NCI-H345 treated with DMSO at 0.1 percent for 48 hours (cell line): Measurements from ENCODE around the gene PFKFB3.
"Not testable (repeated sequence)": the region's sequence is repeated elsewhere in the genome, so short reads cannot be mapped to it uniquely, and the experiment has no call there.

Experiments
- DNase-seq: peaks from one replicate; lab custom pipeline; 2025; ENCODE audit not compliant: unreplicated experiment; lab: John Stamatoyannopoulos, UW

The PFKFB3 gene

GRCh38 chr10:6177880-6178281 is 24.9 kb upstream of the PFKFB3 start:
- DNase-seq, result no peak

- DNase-seq, result no peak
These were observed 24.2 kb upstream of the PFKFB3 start for GRCh38 chr10:6178581-6178980.

- DNase-seq, result no peak
These were observed 23.7 kb upstream of the PFKFB3 start for GRCh38 chr10:6179078-6179477.

GRCh38 chr10:6180480-6181110 is 22.1 kb upstream of the PFKFB3 start:
- DNase-seq, result no peak

- DNase-seq, result no peak
These were observed 21.5 kb upstream of the PFKFB3 start for GRCh38 chr10:6181249-6181648.

- no peak for DNase-seq
These were observed 20.2 kb upstream of the PFKFB3 start for GRCh38 chr10:6182454-6183098.

- no peak for DNase-seq
These were observed 17.6 kb upstream of the PFKFB3 start for GRCh38 chr10:6185039-6185716.

GRCh38 chr10:6186894-6187256 is 15.9 kb upstream of the PFKFB3 start:
- no peak for DNase-seq

GRCh38 chr10:6187278-6187677 is 15.5 kb upstream of the PFKFB3 start:
- no peak for DNase-seq

- not testable (repeated sequence) for DNase-seq
These were observed 12.7 kb upstream of the PFKFB3 start for GRCh38 chr10:6190033-6190432.

- DNase-seq, result no peak
These were observed 11.6 kb upstream of the PFKFB3 start for GRCh38 chr10:6191147-6191546.

- DNase-seq, result no peak
These were observed 11.2 kb upstream of the PFKFB3 start for GRCh38 chr10:6191569-6191968.

GRCh38 chr10:6193342-6193741 is 9.4 kb upstream of the PFKFB3 start:
- DNase-seq, result not testable (repeated sequence)

- no peak for DNase-seq
These were observed 8.4 kb upstream of the PFKFB3 start for GRCh38 chr10:6194311-6194710.

GRCh38 chr10:6195376-6195775 is 7.4 kb upstream of the PFKFB3 start:
- no peak for DNase-seq

GRCh38 chr10:6195846-6196245 is 6.9 kb upstream of the PFKFB3 start:
- DNase-seq, result no peak

- DNase-seq, result not testable (repeated sequence)
These were observed 6.2 kb upstream of the PFKFB3 start for GRCh38 chr10:6196524-6196923.

- DNase-seq, result no peak
These were observed 5.4 kb upstream of the PFKFB3 start for GRCh38 chr10:6197321-6197720.

GRCh38 chr10:6198171-6198570 is 4.6 kb upstream of the PFKFB3 start:
- no peak for DNase-seq

- DNase-seq, result no peak
These were observed 3.5 kb upstream of the PFKFB3 start for GRCh38 chr10:6199131-6199733.

- no peak for DNase-seq
These were observed 2.3 kb upstream of the PFKFB3 start for GRCh38 chr10:6200440-6200733.
